NCI-H510A (cell line): ENCODE data around the gene S100PBP.

Experiments used
- DNase-seq: peaks from one replicate; lab custom pipeline; 2025; lab: John Stamatoyannopoulos, UW

Gene S100PBP

DNA sequence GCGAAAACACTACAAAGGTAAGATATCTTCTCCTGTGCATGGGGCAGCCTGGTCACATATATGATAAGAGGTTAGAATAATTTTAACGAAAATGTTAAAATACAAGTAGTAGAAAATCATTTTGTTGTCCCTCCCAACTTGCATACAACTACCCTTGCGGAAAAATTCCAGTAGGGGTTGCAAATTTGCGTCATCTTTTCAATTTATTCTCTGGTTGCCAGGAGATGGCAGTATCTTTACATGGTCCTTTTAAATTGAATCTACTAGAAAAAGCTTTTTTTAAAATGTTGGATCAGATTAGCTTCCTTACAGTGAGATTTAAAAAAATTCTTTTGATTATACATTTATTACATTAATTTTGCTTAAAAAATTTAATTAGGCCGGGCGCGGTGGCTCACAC is 10.9 kb downstream of the S100PBP start:
- DNase-seq: no peak

GRCh38 chr1:32830092-32830852 is 12.8 kb downstream of the S100PBP start:
- no peak for DNase-seq

DNA sequence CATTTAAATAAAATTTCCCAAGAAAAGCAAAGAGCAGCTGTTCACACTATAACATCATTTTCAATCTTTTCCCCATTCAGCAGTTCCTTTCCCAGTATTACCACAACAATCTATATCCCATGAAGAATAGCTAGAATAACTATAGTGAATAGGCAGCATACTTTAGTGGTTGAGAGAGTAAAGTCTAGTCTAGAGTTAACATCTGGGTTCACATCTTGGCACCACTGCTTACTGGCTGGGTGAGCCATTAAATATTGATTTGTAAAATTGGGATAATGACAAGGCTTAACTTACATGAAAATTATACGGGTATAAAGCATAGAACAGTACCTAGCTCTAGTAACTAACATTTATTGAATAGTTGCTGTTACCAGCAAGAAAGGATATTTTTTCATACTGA is 14.4 kb downstream of the S100PBP start:
- no peak for DNase-seq

- no peak for DNase-seq
Measured at GRCh38 chr1:32848354-32849063, 31.1 kb downstream of the S100PBP start.

DNA sequence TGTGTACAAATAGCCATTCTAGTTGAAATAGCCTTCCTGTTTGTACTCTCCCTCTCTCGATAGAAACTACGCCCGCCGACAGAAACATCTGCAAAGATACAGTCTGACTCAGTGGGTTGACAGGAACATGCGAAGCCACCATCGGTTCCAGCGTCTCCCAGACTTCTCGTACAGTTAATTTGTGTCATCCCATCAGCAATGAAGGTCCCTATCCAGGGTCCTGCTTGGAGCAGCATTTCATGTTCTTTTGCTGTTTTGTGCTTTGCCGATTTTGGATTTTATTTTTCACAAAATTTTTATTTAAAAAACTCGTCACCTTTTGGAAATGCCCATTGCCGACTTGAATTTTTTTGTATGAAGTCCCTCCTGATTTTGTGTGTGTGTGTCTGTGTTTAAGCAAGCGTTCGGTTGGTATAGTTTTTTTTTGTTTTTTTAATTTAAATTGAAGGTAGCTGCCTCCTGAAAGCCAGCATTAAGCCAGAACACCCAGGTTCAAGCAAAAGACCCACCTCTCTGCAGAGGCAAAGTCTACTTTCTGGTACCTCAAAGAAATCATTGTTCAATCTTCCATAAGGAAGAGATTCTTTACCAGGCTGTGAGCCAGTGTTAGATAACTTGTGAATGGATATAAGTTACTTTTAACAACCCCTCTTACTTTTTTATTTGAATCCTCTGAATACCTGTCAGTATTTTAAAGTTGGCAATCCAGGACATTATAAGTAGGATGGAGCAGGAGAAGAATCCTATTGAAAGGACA is 38.6 kb downstream of the S100PBP start:
- DNase-seq: no peak

DNA sequence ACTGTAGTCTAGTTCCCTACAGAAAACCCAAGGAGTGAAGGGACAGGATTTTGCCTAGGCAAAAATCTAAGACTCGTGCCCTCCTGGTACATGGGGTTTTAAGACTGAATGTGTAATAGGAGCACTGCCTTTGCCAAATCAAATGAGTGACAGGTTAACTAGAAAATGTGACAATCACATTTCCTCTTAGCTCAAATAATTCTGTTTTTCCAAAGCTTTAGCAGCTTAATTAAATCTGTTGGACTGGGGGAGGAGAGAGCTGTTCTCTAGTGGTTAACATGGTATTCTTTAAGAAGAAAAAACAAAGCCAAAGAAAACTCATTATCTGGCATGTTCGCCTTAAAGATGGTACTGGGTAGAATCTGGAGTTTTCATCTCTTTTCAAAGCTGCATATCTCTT is 40.7 kb downstream of the S100PBP start:
- DNase-seq: no peak

- no peak for DNase-seq
Measured at GRCh38 chr1:32858791-32859190, 41.3 kb downstream of the S100PBP start.

DNA sequence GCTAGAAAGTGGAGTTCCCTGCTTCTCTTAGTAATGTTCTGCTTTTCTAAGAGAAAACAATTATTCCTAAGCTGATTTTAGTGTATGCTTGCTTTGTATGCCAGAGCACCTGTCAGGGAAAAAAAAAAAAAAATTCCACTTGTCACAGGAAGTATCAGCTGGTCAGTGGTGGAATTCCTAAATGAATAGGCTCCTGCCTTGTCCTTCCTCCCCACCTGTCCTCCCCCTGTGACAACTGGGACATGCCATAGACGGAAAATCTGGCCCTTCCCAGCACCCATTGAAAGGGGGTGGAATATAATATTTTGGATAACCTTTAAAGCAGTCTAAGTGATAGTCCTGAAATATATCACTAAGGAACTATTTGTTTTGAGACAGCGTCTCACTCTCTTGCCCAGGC is 42.5 kb downstream of the S100PBP start:
- no peak for DNase-seq

- no peak for DNase-seq
Measured at GRCh38 chr1:32860566-32860965, 43.1 kb downstream of the S100PBP start.

DNA sequence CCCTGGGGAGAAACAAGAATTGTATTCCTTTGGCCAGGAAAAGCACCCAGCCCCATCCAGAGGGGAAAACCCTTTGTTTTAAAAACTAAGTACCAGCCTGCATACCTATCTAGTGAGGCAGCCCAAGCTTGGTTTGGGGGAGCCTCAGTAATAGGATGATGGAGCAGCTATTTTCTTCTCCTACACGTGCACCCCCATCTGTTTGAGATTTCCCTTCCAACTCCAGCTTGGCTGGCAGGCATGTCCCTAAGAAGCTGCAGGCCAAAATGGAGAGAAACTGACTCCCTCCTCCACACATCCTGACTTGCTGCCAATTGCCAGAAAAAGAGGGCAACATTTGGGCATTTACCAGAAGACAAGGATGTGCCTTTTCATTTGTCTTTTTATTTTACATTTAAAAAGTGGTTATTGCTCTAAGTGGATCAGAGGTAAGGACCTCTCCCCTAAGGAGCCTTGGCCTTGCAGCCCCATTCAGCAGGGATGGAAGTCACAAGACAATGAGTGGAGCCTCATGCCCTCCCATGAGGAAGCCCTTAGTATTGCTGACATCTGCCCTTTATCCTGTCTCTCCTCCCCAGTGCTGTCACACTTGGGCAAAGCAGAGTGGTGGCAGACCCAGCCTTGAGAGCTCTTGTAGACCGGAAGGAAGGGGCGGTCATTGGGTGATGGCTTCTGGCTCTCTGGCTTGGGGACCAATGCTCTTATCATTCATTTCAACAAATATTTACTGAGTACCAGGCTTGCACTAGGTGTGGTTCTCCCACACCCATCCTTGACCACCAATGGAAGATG is 44.6 kb downstream of the S100PBP start:
- DNase-seq: no peak

DNA sequence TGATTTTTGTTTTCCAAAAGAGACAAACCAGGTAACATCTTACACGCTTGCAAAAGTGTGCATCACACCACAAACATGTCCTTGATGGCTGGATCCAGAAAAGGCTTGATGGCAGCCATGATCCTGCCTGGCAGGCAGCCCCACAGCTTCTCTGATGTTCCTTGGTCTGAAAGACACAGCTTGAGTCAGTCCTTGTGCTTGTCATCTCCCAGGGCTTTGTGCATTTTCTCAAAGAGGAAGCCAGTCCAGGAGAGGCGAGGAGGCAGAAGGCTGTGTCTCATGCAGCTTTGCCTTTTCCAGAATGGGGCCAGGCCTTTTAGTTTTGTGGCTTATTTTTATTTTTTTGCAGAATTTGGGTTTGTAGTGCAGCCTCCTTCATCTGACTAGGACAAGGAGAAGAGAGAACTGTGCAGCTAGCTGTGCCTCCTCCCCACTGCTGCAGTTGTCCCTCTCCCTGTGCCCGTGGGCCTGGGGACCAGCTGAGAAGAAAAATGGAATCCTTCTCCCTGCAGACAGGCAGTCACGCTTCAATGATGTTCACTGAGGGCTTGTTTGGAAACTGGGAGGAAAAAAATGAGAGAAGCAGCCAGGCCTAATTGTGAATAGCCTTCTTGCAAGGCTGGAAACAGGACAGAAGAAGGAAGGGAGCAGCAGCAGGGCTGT is 45.9 kb downstream of the S100PBP start:
- no peak for DNase-seq

DNA sequence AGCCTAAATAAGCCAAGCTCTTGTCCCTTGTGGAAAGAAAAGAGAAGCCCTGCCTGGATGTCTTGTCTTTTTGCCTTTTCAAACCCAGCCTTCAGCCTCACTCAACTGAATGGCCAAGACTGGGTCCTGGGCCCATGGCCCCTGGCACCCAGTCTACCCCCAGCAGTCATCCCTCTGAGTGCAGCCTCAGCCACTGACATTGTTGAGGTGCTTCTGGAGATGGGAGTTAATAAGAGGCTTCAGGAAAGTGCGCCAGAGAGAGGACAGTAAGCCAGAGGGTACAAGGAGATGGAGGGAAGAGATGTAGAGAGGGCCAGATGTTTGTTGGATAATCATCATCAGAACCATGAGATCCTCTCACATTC is 46.4 kb downstream of the S100PBP start:
- DNase-seq: no peak

GRCh38 chr1:32864375-32865019 is 47.0 kb downstream of the S100PBP start:
- no peak for DNase-seq

- DNase-seq: no peak
Measured at GRCh38 chr1:32865639-32866405, 48.4 kb downstream of the S100PBP start.

DNA sequence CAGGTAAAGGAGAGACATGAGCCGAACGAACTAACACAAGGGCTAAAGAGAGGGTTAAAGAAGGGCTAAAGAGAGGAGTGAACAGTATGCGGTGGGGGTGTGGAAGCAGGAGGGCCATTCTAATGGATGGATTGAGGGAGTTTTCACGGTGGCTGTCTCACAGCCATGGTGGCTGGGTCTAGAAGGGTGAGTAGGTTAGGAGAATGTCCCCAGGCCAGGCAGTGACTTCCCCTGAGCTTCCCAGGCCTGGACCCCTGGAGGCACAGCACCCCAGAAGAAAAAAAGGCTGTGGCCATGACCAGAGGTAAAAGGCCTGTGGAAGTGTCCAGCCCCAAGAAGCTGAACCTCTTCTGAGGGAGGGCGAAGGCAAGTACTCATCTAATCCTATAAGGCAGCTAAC is 49.7 kb downstream of the S100PBP start:
- no peak for DNase-seq

- DNase-seq: no peak
Measured at GRCh38 chr1:32867671-32868070, 50.2 kb downstream of the S100PBP start.

DNA sequence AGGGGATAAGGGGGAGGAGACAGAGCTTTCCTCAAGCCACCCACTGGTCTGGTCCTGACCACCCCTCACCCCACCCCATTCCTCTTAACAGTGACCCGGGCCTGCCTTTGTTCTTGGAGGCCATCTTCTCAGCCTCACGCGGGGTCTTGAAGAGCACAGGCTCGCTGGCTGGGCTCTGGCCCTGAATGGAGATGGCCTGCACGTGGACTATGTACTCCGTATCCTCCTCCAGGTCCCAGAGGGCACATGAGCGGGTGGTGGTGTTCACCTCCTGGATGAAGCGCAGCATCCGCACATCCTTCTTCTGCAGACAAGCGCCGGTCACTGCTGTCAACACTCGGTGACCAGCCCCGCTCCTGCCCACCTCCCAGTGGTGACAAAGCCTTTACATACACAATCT is 50.6 kb downstream of the S100PBP start:
- DNase-seq: no peak

DNA sequence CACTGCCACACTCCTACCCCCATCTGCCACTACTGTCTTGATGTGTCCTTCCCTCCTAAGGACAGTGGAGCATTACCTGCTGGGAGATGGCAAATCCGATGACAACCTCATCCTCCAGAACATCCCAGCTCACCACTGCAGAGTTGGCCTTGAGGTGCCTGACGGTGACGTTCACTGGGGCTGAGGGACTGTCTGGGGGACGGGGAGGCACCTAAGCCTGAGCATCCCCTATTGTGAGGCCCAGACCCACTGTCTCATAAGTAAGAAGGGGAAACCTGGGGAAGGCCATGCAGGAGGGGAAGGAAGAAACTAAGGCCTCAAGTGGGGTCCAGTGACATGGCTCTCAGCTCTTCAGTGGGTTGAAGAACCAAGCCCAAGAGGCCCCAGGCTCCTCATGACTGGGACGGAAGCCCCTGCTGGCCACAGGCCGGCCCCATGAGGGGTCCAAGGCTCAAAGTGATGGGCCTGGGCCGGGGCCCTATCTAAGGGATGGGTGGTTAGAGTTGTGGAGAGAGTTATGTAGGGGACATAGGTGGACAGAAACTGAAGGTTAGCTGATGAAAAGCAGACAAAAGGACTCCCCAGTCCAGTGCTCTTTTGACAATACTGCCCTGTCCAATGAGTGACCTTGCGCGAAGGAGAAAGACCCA is 51.5 kb downstream of the S100PBP start:
- DNase-seq: no peak

- DNase-seq: no peak
Measured at GRCh38 chr1:32869923-32870614, 52.6 kb downstream of the S100PBP start.
